AG04450 (cell line): ENCODE data around the gene SEZ6. TPM values are rescaled to one million over a fixed set of nuclear protein-coding genes. Genes with fewer than 3 reads are reported as not detected.

Experiments
- CTCF ChIA-PET: fragments of 300-600, 350-600 bp; formaldehyde crosslinking; extraction: SDS; loops from one replicate; lab custom pipeline; 2022; ENCODE audit warnings: antibody characterized with exemption, inconsistent platforms; lab: Charles Lee
- POLR2A ChIA-PET: fragments of 350-600 bp; formaldehyde crosslinking; extraction: SDS; loops from one replicate; lab custom pipeline; 2021; ENCODE audit warnings: antibody characterized with exemption, inconsistent platforms; lab: Yijun Ruan, JAX
- DNase-seq: peaks from one replicate; pipeline ENCODE4 v3.0.0-alpha.2; 2011; ENCODE audit warnings: low read depth, low spot score
- H3K27ac ChIP-seq: one replicate; pipeline ENCODE4 v1.5.1; 2012; ENCODE audit warnings: low read depth, low read length, control low read depth
- H3K27me3 ChIP-seq: one replicate; pipeline ENCODE4 v1.6.0; 2012; ENCODE audit warnings: low read length; ENCODE audit not compliant: control insufficient read depth, insufficient read depth
- H3K4me3 ChIP-seq: 2 replicates; pipeline ENCODE4 v1.5.1; 2011; ENCODE audit warnings: mild to moderate bottlenecking, low read depth, low read length, control low read depth
- H3K9me3 ChIP-seq: 2 replicates; pipeline ENCODE4 v1.5.1; 2012; ENCODE audit warnings: low read length; ENCODE audit not compliant: control insufficient read depth, insufficient read depth
- polyA plus RNA-seq: library from polyadenylated mRNA; depleted of rRNA; stranded (reverse); fragments of >200 nt; gene quantifications from 2 replicates; pipeline ENCODE4 v1.2.3, GENCODE V29; 2011
- TF ChIP-seq, protein P1 (sequence below): IDR thresholded peaks from 2 replicates; pipeline ENCODE4 v1.5.1; 2011; ENCODE audit warnings: low read depth, low read length, control low read depth, inconsistent platforms

Gene SEZ6
- polyA plus RNA-seq, 1 experiment: not detected

DNA sequence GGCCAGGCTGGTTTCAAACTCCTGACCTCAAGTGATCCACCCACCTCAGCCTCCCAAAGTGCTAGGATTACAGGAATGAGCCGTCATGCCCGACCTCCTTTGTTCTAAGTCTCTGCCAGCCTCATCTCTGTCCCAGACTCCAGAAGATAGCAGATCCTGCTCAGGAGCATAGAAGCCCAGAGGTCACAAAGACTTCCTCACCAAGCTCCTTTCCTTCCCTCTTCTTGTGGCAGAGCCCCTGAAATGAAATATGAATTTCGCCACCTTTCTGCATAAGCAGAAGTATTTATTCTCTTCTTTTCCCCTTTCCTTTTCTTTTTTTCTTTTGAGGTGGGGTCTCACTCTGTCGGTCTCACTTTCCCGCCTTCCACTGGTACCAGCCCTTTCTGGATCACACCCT lies 25.7 kb upstream of the SEZ6 start:
- CTCF ChIA-PET: no interaction called here
- TF ChIP-seq, protein P1, sequence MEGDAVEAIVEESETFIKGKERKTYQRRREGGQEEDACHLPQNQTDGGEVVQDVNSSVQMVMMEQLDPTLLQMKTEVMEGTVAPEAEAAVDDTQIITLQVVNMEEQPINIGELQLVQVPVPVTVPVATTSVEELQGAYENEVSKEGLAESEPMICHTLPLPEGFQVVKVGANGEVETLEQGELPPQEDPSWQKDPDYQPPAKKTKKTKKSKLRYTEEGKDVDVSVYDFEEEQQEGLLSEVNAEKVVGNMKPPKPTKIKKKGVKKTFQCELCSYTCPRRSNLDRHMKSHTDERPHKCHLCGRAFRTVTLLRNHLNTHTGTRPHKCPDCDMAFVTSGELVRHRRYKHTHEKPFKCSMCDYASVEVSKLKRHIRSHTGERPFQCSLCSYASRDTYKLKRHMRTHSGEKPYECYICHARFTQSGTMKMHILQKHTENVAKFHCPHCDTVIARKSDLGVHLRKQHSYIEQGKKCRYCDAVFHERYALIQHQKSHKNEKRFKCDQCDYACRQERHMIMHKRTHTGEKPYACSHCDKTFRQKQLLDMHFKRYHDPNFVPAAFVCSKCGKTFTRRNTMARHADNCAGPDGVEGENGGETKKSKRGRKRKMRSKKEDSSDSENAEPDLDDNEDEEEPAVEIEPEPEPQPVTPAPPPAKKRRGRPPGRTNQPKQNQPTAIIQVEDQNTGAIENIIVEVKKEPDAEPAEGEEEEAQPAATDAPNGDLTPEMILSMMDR: no peak

DNA sequence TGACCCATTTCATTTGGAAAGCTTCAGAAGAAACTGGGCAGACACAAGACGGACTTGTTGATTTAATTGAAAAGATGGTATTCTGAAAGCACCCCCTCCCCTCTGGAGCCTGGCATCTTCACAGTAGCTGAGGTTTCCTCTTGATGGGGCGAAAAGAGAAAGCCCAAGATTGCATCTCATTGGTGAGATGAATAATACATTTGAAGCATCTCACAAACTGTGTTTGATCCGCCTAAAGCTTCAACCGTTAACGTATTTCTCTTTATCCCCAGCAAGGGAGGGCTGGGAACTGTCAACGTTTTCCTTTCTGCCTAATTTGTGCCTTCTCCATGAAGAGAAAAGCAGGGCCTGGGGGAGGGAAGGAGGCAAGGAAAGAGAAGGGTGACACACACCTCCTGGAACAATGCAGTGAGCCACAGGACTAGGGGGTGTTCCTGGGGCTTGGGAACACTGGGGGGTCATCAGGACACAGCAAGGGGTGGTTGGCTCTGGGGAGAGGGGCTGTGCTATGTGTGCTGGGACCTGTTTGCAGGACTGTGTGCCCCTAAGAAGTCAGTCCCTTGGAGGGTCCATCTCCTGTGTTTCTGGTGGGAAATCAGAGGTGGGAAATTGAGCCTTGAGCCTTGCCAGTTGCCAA lies 18.6 kb upstream of the SEZ6 start:
- POLR2A ChIA-PET: no interaction called here
- DNase-seq: no peak
- H3K4me3 ChIP-seq: no peak overlapping the region
- TF ChIP-seq, protein P1: no peak
- CTCF ChIA-PET: no interaction called here
- no peak overlapping the region for H3K27ac ChIP-seq
- H3K9me3 ChIP-seq: no peaks in the 10 kb centered on the region
- H3K27me3 ChIP-seq: peaks cover 69% of the 10 kb centered on the region

More for the DNA sequence above, 25.7 kb upstream of the SEZ6 start:
- Histone ChIP-seq H3K27me3 (peaks cover 78% of the 10 kb centered on the region), H3K4me3 (no peak overlapping the region), H3K9me3 (peaks cover 14% of the 10 kb centered on the region; the same call in 1 of the 2 replicates), H3K27ac (no peak overlapping the region)
- POLR2A ChIA-PET: no interaction called here
- no peak for DNase-seq

DNA sequence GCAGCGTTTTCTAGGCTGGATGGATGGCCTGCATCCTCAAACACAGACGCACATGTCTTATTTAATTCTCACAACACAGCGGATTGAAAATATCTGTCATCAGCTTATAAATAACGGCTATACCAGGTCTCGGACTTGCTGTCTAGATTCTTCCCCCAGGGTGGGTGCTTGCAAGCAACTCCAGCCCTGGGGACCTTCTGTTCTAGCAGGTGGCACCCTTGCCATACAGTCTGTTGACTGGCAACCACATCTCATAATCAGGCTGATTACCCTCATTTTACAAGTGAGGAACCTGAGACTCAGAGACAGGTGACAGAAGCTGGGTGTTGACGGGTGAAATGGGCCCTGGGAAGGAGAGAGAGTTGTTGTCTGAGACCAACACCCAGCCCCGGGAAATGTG lies 16.2 kb upstream of the SEZ6 start:
- CTCF ChIA-PET: no interaction called here
- H3K27me3 ChIP-seq: peaks cover 79% of the 10 kb centered on the region
- no peak for DNase-seq
- H3K9me3 ChIP-seq: no peaks in the 10 kb centered on the region
- POLR2A ChIA-PET: no interaction called here
- TF ChIP-seq, protein P1: no peak
- H3K4me3 ChIP-seq: no peak overlapping the region
- no peak overlapping the region for H3K27ac ChIP-seq

DNA sequence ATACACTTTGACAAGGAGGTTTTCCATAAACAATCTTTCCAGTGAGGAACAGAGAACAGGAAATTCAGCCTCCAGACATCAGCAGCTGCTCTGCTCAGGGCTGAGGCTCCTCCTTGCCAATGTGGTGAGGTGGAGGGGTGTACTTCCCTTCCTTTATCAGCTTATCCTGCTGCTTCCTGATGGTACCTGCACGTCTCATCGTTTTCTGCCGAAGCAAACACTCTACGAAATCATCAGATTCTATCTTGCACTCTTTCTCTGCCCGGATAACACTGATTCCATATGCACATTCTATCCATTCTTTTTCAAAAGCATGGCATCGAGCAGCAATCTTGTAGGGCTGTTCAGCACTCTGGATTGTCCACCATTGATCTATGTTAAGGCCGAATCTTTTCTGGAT lies 15.4 kb upstream of the SEZ6 start:
- ChIA-PET CTCF (interaction anchor here (1.5 kb wide), 1 partner anchor 96 kb away, joined by 4 read pairs; no protein-coding TSS in a partner anchor), POLR2A (no interaction called here)
- H3K4me3 ChIP-seq: no peak overlapping the region
- peaks cover 83% of the 10 kb centered on the region for H3K27me3 ChIP-seq
- no peak for DNase-seq
- H3K27ac ChIP-seq: no peak overlapping the region
- TF ChIP-seq, protein P1: no peak
- H3K9me3 ChIP-seq: no peaks in the 10 kb centered on the region

DNA sequence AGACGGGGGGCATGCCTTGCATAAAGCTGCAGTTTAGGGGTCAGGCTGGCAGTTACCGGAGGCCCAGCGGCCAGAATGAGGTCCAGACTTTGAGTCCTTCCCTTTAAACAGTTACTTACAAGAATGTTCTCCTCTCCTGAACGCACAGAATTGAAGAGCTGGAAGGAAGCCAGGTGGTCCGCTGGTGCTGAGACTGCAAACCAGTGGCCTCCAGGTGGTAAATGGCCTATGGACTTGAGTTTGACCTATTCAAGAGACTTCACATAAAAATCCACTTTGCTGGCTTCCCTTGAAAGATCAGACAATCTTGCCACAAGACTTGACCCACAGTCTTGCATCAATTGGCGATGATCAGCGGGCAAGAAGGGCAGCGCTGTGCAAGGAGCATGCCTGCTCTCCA lies 14.7 kb upstream of the SEZ6 start:
- Histone ChIP-seq H3K9me3 (no peaks in the 10 kb centered on the region), H3K4me3 (no peak overlapping the region), H3K27ac (no peak overlapping the region), H3K27me3 (peaks cover 79% of the 10 kb centered on the region)
- no peak for DNase-seq
- POLR2A ChIA-PET: no interaction called here
- CTCF ChIA-PET: interaction anchor here (1.5 kb wide), 1 partner anchor 97 kb away, joined by 4 read pairs; no protein-coding TSS in a partner anchor
- TF ChIP-seq, protein P1: no peak
